Esophagus mucosa (tissue), 1 donor: ENCODE results near the gene LEKR1. TPM values are rescaled to one million over a fixed set of nuclear protein-coding genes. Genes with fewer than 3 reads are reported as not detected.
"Not testable (repeated sequence)": the region's sequence is repeated elsewhere in the genome, so short reads cannot be mapped to it uniquely, and the experiment has no call there.

ENCODE experiments used
- ATAC-seq: fragments of 200-7000 bp; cut with Tn5 transposase; one replicate; pipeline ENCODE4 v1.9.1; 2020
- total RNA-seq: library from RNA; stranded (reverse); gene quantifications from one replicate; pipeline ENCODE4 v1.2.4, GENCODE V29; 2023
- donor health status: DM: yes; HTN: yes; CAD: no.

LEKR1 gene
- total RNA-seq, 1 donor from 2014 or later, result 1.2 TPM

GRCh38 chr3:156910022-156910421 is 83.9 kb downstream of the LEKR1 start:
- no peak for ATAC-seq

- ATAC-seq, result not testable (repeated sequence)
Measured at GRCh38 chr3:156910831-156911230, 84.7 kb downstream of the LEKR1 start.

- ATAC-seq, result not testable (repeated sequence)
Measured at GRCh38 chr3:156914300-156914699, 88.1 kb downstream of the LEKR1 start.

DNA sequence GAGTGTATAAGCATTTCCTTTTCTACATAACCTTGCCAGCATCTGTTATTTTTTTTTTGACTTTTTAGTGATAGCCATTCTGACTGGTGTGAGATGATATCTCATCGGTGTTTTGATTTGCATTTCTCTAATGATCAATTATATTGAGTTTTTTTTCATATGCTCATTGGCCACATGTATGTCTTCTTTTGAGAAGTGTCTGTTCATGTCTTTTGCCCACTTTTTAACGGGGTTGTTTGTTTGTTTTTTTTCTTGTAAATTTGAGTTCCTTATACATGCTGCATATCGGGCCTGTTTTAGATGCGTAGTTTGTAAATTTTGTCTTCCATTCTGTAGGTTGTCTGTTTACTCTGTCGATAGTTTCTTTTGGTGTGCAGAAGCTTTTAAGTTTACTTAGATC is 89.2 kb downstream of the LEKR1 start:
- ATAC-seq, result no peak

GRCh38 chr3:156918746-156919145 is 92.6 kb downstream of the LEKR1 start:
- no peak for ATAC-seq

- ATAC-seq, result no peak
Measured at GRCh38 chr3:156919818-156920217, 93.7 kb downstream of the LEKR1 start.

- ATAC-seq, result no peak
Measured at GRCh38 chr3:156920399-156920798, 94.2 kb downstream of the LEKR1 start.

- ATAC-seq, result no peak
Measured at GRCh38 chr3:156923349-156923748, 97.2 kb downstream of the LEKR1 start.

DNA sequence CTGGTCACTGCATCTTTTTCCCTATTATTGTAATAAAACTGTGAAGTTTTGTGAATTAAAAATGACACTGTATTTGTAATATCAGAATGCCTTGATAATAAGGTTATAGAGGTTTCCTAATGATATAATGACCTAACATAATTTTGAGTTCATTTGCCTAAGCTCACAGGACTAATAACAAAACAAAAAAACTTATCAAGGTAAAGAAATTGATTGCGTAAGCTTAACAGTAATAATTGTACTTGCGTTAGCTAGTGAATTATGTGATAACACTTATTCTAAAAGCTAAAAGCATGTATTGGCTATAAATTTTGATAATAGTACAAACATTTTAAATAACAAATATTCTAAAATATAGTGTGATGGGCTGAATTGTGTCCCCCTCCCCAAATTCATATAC is 112.6 kb downstream of the LEKR1 start:
- no peak for ATAC-seq

DNA sequence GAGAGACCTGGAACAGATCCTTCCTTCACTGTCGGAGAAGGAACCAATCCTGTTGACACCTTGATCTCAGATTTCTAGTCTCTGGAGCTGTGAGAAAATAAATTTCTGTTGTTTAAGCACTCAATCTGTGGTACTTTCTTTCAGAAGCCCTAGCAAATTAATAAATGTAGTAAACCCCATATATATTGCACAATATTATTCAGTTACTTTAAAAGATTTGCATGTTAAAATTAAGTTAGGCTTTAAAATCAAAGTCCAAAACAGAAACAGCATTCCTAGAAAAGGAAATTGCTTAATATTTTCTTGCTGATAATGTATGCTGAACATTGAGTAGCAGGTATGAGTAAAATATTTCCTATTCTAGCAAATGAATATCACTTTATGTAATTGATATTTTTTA is 113.2 kb downstream of the LEKR1 start:
- no peak for ATAC-seq

DNA sequence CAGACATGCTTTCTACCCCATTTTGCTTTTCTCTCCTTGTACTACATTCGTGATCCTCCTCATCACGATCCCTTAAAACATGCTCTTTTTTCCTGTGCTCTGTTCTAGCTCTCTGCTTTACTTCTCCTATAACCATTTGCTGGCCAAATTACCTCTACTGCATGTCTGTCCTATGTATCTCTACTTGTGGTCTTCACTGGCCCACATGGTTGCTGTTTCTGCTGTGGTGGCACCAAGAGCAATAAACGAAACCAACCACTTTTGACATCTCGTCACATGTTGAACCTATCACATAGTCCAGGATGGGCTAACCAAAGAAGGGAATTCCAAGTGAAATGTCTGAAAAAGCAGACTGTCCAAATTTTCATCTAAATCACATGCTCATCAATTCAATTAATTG is 115.2 kb downstream of the LEKR1 start:
- no peak for ATAC-seq

- no peak for ATAC-seq
Measured at GRCh38 chr3:156948402-156949210, 122.5 kb downstream of the LEKR1 start.

DNA sequence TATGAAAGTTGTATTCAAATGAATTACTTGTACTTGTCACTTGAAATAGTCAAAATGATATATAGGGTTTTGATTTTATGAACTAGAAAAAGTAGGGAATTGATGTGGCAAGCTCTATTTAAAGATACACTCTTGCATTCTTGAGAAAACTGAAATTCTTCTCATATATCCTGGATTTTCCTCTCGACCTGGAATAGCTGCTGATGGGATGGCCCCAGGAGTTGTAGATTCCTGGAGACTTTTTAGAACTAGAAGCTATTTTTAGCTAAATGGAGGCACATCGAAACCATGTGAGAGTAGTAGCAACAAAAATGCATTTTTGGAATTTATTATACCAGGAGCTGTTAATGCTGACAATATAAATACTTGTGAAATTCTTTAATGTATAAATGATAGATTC is 125.9 kb downstream of the LEKR1 start:
- no peak for ATAC-seq

- ATAC-seq, result no peak
Measured at GRCh38 chr3:156957715-156958114, 131.6 kb downstream of the LEKR1 start.

- peak; percentile 86 for ATAC-seq
Measured at GRCh38 chr3:156963096-156963495, 136.9 kb downstream of the LEKR1 start.

DNA sequence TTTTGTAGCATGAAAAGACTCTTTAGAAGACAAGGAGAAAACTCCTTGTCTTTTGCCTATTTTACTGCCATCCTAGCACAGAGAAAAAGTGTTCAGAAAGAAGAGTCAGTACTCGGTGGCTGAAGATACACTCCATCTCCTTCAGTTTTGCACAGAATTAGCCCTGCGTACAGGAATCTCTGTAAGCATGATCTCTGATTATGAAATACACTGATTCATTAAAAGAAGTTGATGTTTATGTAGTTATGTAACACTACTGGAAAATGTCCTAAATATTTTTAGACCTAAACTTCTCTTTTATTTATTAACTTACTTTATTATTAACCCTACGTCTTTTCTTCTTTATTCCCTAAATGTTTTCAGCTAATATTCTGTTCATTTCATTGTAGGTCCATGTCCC is 138.4 kb downstream of the LEKR1 start:
- ATAC-seq, result no peak

GRCh38 chr3:156966349-156966748 is 140.2 kb downstream of the LEKR1 start:
- not testable (repeated sequence) for ATAC-seq

DNA sequence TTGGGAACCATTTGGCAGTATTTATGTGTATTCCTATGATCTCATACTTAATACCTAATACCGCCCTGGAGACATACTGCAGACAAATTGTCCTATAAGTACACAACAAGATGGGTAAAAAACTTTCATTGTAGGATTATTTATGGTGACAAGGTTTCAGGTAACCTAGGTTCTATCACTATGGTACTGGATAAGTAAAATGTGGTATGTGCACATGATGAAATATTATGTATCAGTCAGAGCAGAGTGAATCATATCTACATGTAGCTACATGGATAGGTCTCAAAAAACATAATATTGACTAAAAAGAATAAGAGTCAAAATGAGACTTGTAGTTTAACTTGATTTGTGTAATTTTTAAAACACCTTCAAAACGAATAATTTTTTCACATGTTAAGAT is 147.8 kb downstream of the LEKR1 start:
- peak; percentile 49 for ATAC-seq

DNA sequence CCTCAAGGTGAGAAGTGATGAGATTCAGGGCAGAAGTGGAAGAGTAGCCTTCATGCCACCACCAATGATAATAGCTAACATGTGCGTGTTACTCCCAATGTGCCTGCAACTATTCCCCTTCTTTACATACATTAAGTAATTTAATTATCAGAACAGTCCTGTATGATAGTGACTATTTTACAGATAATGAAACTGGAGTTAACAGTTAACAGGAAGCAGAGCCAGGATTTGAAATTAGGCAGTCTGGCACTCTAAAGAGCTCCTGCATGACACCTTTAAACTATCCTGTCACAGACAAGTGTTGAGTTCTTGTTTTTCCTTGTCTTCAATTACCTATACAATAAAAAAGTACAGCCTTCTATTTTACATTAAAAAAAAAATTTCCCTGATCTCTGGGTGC is 148.8 kb downstream of the LEKR1 start:
- ATAC-seq, result no peak

DNA sequence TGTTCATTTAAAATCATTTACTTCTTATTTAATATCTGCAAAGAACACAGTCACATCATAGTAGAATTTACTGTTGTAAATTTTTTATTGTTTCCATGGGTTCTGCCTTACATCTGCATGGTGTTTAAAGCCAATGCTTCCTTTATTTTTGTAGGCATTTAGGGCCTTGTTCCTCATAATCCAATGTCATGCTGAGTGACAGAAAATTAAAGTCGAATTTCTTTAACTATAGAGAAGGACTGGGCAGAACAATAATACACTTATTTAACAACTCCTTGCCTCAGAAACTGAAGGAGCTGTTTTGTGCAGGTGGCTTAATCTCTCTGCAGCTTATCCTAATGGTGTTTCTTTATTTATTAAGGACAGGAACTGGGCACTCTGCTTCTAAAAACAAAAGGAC is 149.6 kb downstream of the LEKR1 start:
- ATAC-seq, result no peak

DNA sequence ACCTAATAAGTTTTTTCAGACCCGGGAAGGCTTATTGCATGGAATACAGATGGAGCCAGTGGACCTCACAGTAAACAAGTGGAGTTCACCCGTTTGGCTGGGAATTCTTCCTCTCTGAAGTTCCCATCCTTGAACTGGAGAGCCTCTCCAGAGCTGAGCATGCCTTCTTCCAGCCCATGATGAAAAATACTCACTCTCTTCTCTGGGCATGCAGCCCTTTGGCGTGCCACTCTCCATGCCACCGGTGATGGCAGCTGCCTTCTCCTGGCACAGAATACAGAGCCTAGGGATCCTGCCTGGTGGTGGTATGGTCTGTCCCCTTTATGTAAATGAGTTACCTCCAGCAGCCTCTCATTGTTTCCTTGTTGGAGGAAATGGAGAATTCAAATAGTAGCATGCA is 150.8 kb downstream of the LEKR1 start:
- ATAC-seq, result no peak

DNA sequence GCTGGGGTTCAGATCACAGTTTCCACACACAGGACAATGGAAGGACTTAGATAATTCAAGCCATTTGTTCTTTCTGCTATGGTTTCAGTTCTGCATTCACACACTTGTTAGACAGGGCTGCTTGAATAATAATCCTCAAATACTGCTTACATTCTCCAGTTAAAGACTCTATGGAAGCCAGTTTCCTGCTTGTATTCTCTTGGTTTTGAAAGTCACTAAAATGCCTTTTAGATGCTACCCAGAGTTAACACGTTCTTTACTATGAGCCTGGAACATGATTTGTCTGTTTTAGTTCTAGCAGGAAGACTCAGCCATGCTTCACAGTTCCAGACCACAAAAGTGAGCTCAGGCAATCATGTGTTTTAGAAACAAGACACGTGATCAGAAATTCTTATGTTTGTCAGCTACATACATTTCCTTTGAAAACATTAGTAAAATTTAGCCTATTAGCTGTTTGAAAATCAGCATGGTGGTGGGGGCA is 152.4 kb downstream of the LEKR1 start:
- peak; percentile 32 for ATAC-seq

- ATAC-seq, result no peak
Measured at GRCh38 chr3:156981005-156981404, 154.9 kb downstream of the LEKR1 start.

GRCh38 chr3:156983559-156983958 is 157.4 kb downstream of the LEKR1 start:
- ATAC-seq, result no peak

DNA sequence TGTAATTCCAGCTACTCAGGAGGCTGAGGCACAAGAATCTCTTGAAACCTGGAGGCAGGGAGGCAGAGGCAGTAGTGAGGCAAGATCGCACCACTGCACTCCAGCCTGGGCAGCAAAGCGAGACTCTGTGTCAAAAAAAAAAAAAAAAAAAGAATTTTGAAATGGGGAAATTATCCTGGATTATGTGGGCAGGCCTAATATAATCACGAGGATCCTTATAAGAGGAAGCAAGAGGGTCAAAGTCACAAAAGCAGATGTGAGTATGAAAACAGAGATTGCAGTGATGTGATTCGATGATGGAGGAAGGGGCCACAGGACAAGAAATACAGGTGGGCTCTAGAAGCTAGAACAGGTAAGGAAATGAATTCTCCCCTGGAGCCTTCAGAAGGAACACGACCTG is 159.6 kb downstream of the LEKR1 start:
- no peak for ATAC-seq
